NCI-H1436 (cell line): Measurements from ENCODE around the gene EFCAB10.
"Not testable (repeated sequence)": the region's sequence is repeated elsewhere in the genome, so short reads cannot be mapped to it uniquely, and the experiment has no call there.

Experiments used
- DNase-seq: peaks from one replicate; lab custom pipeline; 2025; lab: John Stamatoyannopoulos, UW

Gene EFCAB10

GRCh38 chr7:105530546-105530945, 50.7 kb downstream of the EFCAB10 start:
- DNase-seq: no peak

GRCh38 chr7:105530126-105530525, 51.2 kb downstream of the EFCAB10 start:
- no peak for DNase-seq

DNA sequence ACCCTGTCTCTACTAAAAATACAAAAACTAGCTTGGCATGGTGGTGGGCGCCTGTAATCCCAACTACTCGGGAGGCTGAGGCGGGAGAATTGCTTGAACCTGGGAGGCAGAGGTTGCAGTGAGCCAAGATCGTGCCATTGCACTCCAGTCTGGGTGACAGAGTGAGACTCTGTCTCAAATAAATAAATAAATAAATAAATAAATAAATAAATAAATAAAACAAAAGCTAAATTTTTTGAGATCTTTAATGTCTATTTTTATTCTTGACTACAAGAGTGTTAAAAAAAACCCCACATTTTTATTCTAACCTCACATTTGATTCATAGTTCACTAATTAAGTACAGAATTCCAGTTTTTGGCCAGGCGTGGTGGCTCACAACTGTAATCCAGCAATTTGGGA, 53.6 kb downstream of the EFCAB10 start:
- not testable (repeated sequence) for DNase-seq

DNA sequence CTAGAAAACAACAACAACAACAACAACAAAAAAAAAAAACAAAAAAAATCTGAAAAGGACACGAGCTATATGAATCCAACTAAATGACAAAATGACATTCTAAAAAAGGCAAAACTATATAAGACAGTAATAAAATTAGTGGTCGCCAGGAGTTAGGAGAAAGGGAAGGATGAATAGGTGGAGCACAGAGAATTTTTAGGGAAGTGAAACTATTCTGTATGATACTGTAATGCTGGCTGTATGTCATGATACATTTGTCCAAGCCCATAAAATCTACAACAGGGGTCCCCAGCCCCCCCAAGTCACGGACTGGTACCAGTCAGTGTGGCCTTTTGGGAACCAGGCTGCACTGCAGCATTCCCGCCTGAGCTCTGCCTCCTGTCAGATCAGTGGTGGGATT, 56.5 kb downstream of the EFCAB10 start:
- no peak for DNase-seq

DNA sequence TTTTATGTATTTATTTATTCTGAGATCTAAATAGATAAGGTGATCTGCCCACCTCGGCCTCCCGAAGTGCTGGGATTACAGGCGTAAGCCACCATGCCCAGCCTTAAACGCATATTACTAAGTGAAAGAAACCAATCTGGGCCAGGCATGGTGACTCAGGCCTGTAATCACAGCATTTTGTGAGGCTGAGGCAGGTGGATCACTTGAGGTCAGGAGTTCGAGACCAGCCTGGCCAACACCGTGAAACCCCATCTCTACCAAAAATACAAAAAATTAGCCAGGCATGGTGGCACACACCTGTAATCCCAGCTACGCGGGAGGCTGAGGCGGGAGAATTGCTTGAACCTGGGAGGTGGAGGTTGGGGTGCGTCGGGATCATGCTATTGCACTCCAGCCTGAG, 56.9 kb downstream of the EFCAB10 start:
- DNase-seq: not testable (repeated sequence)

GRCh38 chr7:105521717-105522463, 59.4 kb downstream of the EFCAB10 start, which contains the start of gene PUS7:
Gene PUS7 (minus strand): TSS chr7:105522271. CDS start chr7:105508512, 13,759 bp downstream.
- peak; percentile 82 for DNase-seq

DNA sequence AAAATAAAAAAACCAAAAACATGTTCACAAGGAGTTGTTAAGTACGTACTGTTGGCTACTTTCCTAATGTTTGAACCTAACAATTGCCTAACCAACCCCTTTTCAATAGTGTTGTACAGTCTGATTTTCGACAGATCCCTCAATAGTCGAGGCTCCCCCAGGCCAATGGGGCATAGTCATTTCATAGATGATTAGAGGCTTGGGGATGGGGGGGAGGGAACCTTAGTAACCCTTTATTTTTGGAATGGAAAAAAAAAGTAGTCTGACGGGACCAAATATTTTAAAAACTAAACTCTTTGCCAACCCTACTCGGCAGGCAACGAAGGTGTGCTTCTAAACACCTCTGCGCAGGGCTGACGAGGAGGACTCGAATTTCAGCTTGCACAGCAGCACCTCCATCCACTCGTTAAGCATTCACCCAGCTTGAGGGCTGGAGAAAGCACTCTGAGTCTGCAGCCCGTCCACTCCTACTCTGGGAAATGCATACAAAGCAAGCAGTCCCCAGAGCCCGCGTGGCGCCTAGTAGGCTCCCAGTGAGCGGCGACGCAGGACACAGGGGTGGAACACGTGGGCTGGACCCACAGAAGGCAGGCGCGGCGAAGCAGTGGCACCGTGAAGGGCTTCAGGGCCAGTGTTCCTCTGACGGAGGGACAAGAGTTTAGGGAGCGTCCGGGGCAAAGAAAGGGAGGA, 60.1 kb downstream of the EFCAB10 start:
- peak; percentile 58 for DNase-seq

- DNase-seq: not testable (repeated sequence)
These were observed 60.7 kb downstream of the EFCAB10 start for GRCh38 chr7:105520620-105521019.

DNA sequence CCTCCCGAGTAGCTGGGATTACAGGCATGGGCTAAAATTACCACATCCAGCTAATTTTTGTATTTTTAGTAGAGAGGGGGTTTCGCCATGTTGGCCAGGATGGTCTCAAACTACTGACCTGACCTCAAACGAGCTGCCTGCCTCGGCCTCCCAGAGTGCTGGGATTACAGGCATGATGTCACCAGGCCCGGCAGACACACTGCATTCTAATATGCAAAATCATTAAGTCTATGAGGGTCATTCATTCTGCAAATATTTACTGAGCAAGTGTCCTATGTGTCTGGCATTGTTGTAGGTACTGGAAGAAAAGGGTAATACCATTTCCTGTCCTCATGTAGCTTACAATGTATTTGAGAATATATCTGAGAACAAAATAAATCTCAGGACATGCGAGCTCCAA, 61.9 kb downstream of the EFCAB10 start:
- DNase-seq: no peak

- DNase-seq: not testable (repeated sequence)
These were observed 65.7 kb downstream of the EFCAB10 start for GRCh38 chr7:105515610-105516009.
